Liver (tissue), 9 donors: ENCODE results near the gene PDGFB. TPM values are rescaled to one million over a fixed set of nuclear protein-coding genes. Genes with fewer than 3 reads are reported as not detected.

Source experiments
- DNase-seq: peaks from one replicate; pipeline ENCODE4 v3.0.0-alpha.2; 2017; ENCODE audit warnings: low spot score
- H3K27ac ChIP-seq, 2 donors: one replicate each; pipeline ENCODE4 v1.7.0; 2013; ENCODE audit warnings: inconsistent platforms in 2 of 2, low read length in 2 of 2, control low read depth in 1 of 2, low read depth in 1 of 2, mild to moderate bottlenecking in 1 of 2
- H3K27me3 ChIP-seq, 4 donors: one replicate each; pipeline versions ENCODE4 v1.6.1 to v1.7.0; 2013; ENCODE audit warnings: low read length in 3 of 4, inconsistent platforms in 1 of 4, mild to moderate bottlenecking in 1 of 4, moderate library complexity in 1 of 4; ENCODE audit not compliant: control insufficient read depth in 4 of 4, insufficient read depth in 4 of 4
- H3K36me3 ChIP-seq, 4 donors: one replicate each; pipeline versions ENCODE4 v1.6.1 to v1.7.0; 2013; ENCODE audit warnings: low read length in 3 of 4, mild to moderate bottlenecking in 3 of 4, low read depth in 1 of 4, moderate library complexity in 1 of 4; ENCODE audit not compliant: control insufficient read depth in 4 of 4, insufficient read depth in 3 of 4
- H3K4me1 ChIP-seq, 4 donors: one replicate each; pipeline versions ENCODE4 v1.6.1 to v1.7.0; 2013; ENCODE audit warnings: low read length in 3 of 4, mild to moderate bottlenecking in 3 of 4, moderate library complexity in 1 of 4; ENCODE audit not compliant: control insufficient read depth in 4 of 4, insufficient read depth in 4 of 4
- H3K4me3 ChIP-seq, 3 donors: one replicate each; pipeline versions ENCODE4 v1.6.1 to v1.7.0; 2013; ENCODE audit warnings: low read length in 3 of 3, control low read depth in 1 of 3, low read depth in 1 of 3, mild to moderate bottlenecking in 1 of 3
- H3K9ac ChIP-seq, 2 donors: one replicate each; pipeline ENCODE4 v1.7.0; 2013; ENCODE audit warnings: low read length in 2 of 2, mild to moderate bottlenecking in 2 of 2, moderate library complexity in 2 of 2, control low read depth in 1 of 2, low read depth in 1 of 2
- H3K9me3 ChIP-seq, 4 donors: one replicate each; pipeline versions ENCODE4 v1.6.1 to v1.7.0; 2013; ENCODE audit warnings: low read length in 3 of 4; ENCODE audit not compliant: control insufficient read depth in 4 of 4
- CTCF ChIP-seq: fragments of 150-350 bp; IDR thresholded peaks from 2 replicates; pipeline ENCODE4 v1.5.1; 2017; ENCODE audit warnings: improper control_type of control experiment, low read depth, low read length; ENCODE audit not compliant: missing input control
- FOXA1 ChIP-seq: IDR thresholded peaks from 2 replicates; pipeline ENCODE4 v1.6.1; 2016; ENCODE audit warnings: antibody characterized with exemption
- FOXA2 ChIP-seq: IDR thresholded peaks from 2 replicates; pipeline ENCODE4 v1.6.1; 2016; ENCODE audit warnings: antibody characterized with exemption
- GABPA ChIP-seq, 2 donors: IDR thresholded peaks in 1 of 2; conservative IDR thresholded peaks in 1 of 2; 2 replicates each; pipeline ENCODE4 v1.6.1; 2016; ENCODE audit warnings: antibody characterized with exemption in 2 of 2, mild to moderate bottlenecking in 1 of 2, moderate library complexity in 1 of 2
- HNF4G ChIP-seq: IDR thresholded peaks from 2 replicates; pipeline ENCODE4 v1.6.1; 2016; ENCODE audit warnings: antibody characterized with exemption
- JUND ChIP-seq, 2 donors: IDR thresholded peaks; 2 replicates each; pipeline ENCODE4 v1.6.1; 2016; ENCODE audit warnings: antibody characterized with exemption in 2 of 2
- MAX ChIP-seq: IDR thresholded peaks from 2 replicates; pipeline ENCODE4 v1.6.1; 2016; ENCODE audit warnings: antibody characterized with exemption
- RAD21 ChIP-seq, 2 donors: IDR thresholded peaks; 2 replicates each; pipeline ENCODE4 v1.6.1; 2016; ENCODE audit warnings: antibody characterized with exemption in 2 of 2, mild to moderate bottlenecking in 2 of 2
- REST ChIP-seq: IDR thresholded peaks from 2 replicates; pipeline ENCODE4 v1.6.1; 2016; ENCODE audit warnings: antibody characterized with exemption, mild to moderate bottlenecking
- RXRA ChIP-seq, 2 donors: IDR thresholded peaks; 2 replicates each; pipeline ENCODE4 v1.6.1; 2017 to 2018; ENCODE audit warnings: antibody characterized with exemption in 2 of 2, mild to moderate bottlenecking in 1 of 2
- TAF1 ChIP-seq: conservative IDR thresholded peaks from 2 replicates; pipeline ENCODE4 v1.6.1; 2016; ENCODE audit warnings: antibody characterized with exemption, mild to moderate bottlenecking
- YY1 ChIP-seq: IDR thresholded peaks from 2 replicates; pipeline ENCODE4 v1.6.1; 2016; ENCODE audit warnings: antibody characterized with exemption, mild to moderate bottlenecking
- ZBTB33 ChIP-seq: IDR thresholded peaks from 2 replicates; pipeline ENCODE4 v1.6.1; 2016; ENCODE audit warnings: antibody characterized with exemption
- WGBS: extraction: QIAGEN DNeasy Blood & Tissue Kit; methylation state at CpG from one replicate; pipeline ENCODE4 v1.1.7; 2013; 5-methylcytosine and 5-hydroxymethylcytosine counted together
- polyA plus RNA-seq, 2 donors: library from polyadenylated mRNA; stranded (reverse) in 1 of 2; unstranded in 1 of 2; fragments of 200-250 nt in 1 of 2; fragments of >200 nt in 1 of 2; fragmentation: Nextera tagmentation in 1 of 2; extraction: Ambion mirVana in 1 of 2; gene quantifications; one replicate each; pipeline versions ENCODE4 v1.2.1 to v1.2.3, GENCODE V29; 2013 to 2015
- total RNA-seq, 2 donors: library from RNA; depleted of rRNA; stranded (reverse); fragments of >200 nt; gene quantifications; one replicate each; pipeline ENCODE4 v1.2.3, GENCODE V29; 2014
- TF ChIP-seq, protein P1 (sequence below): IDR thresholded peaks from 2 replicates; pipeline ENCODE4 v1.6.1; 2016; ENCODE audit warnings: antibody characterized with exemption
- donor health status: healthy.
- donor health status: healthy.
- donor health status: healthy.
- donor health status: healthy.
- donor health status: healthy.

Gene PDGFB
- total and polyA plus RNA-seq, 4 donors = 0.25 to 4.5 (median 1.7) TPM

GRCh38 chr22:39292031-39292462 is 47.3 kb upstream of the PDGFB start:
- WGBS = 86% methylated on average over 19 of the region's 19 CpGs

DNA sequence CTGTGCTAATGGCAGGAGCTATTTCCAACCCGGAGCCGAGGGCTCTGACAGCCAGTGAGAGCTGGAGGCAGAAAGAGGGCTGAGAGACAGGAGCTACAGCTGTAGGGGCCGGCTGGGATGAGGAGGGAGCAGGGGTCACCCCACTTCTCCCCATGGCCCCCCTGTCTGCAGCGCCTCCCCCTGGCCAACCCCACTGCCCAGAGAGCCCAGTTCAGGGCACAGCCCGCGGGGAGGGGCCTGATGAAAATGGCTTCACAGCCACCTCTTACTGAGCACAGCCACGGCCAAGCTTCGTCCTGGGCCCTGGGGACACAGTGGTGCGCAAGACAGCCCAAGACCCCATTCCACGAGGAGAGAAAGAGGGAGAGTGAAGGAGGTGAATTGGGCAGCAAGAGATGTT is 46.7 kb upstream of the PDGFB start:
- no peak overlapping the region for H3K4me3 ChIP-seq
- no peaks in the 10 kb centered on the region for H3K9me3 ChIP-seq
- no peaks in the 10 kb centered on the region for H3K27me3 ChIP-seq
- WGBS = 96% methylated on average over 10 of the region's 10 CpGs
- H3K4me1 ChIP-seq = peaks cover 17 to 41% (median 31%) of the 10 kb centered on the region in 4 donors
- H3K27ac ChIP-seq = peak overlapping the region; percentile 78 to 86
- DNase-seq = no peak
- TF ChIP-seq MAX (no peak), ZBTB33 (no peak), FOXA1 (no peak), GABPA (IDR thresholded peaks at IDR 0.05 in 1 of 2, conservative IDR thresholded peaks at IDR 0.05 in 1 of 2) (no peak), FOXA2 (no peak), RXRA (IDR thresholded peaks at IDR 0.05) (no peak), REST (no peak)
- H3K9ac ChIP-seq = no peak overlapping the region
- no peaks in the 10 kb centered on the region for H3K36me3 ChIP-seq

More at GRCh38 chr22:39292031-39292462, 47.3 kb upstream of the PDGFB start:
- Histone ChIP-seq H3K27ac (peak overlapping the region; percentile 78 to 86), H3K9ac (no peak overlapping the region), H3K9me3 (no peaks in the 10 kb centered on the region), H3K4me1 (peaks cover 20 to 46% (median 36%) of the 10 kb centered on the region in 4 donors), H3K36me3 (no peaks in the 10 kb centered on the region), H3K27me3 (no peaks in the 10 kb centered on the region), H3K4me3 (no peak overlapping the region)
- DNase-seq = no peak
- no peak for TF ChIP-seq TAF1
- TF ChIP-seq CTCF = no peak
- no peak for TF ChIP-seq GABPA (IDR thresholded peaks at IDR 0.05 in 1 of 2, conservative IDR thresholded peaks at IDR 0.05 in 1 of 2)
- no peak for TF ChIP-seq HNF4G
- no peak for TF ChIP-seq RAD21 (IDR thresholded peaks at IDR 0.05)
- TF ChIP-seq FOXA1 = no peak
- TF ChIP-seq, protein P1, sequence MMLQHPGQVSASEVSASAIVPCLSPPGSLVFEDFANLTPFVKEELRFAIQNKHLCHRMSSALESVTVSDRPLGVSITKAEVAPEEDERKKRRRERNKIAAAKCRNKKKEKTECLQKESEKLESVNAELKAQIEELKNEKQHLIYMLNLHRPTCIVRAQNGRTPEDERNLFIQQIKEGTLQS = no peak
- no peak for TF ChIP-seq YY1
- TF ChIP-seq JUND (IDR thresholded peaks at IDR 0.05) = no peak
